ENCODE measurements around the gene TCP11.
A peak's percentile ranks its signal among the peaks of the same experiment; 100 is the strongest.

Gene TCP11

DNA sequence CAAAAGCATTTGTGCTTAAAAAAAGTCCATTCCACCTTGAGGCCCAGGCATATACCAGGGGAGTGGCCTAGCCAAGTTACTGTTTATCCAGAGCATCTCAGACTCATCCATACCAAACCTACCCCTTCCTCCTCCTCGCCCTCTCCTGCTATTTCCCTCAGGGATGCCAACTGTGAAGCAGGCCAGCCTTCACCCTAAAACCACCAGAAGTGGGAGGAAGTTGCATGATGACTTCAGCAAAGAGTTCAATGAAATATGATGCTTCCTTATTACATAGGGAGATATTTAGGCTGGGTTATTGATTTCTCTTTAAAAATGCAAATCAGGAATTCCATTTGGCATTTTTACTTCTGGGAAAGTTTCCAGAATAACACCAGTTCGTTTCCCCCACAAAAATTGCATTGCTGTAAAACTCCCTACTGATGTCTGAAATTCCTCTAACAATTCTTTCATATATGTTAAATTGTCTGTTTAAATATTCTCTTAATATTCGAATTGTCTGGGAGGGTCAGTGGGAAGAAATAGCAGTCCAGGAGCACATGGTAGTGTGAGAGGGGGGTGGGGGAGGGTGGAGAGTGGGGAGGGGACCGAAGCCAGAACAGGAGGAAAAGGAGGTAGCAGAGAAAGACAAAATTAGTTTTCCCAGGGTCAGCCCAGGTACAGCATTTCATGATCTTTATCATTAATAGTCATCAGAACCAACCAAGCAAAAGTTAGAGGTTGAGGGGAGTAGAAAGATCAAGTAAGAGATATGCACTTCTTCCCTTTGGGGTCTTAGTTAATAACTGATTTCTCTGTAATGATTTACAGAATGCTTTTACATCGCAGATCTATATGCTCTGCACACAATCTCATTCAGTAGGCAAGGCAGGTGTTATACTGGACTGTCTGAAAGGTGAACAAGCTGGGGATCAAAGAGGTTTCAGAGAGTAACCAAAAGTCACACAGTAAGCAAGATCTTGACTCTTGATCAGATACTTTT is 1.7 kb upstream of the TCP11 start:
- no peak overlapping the region for H3K4me3 ChIP-seq (ENCODE audit: low read length)
- H3K27me3 ChIP-seq (ENCODE audit: control insufficient read depth, low read length): peaks cover 17% of the 10 kb centered on the region
- no peak overlapping the region for H3K27ac ChIP-seq (ENCODE audit: low read depth, low read length)
- H3K9me3 ChIP-seq (ENCODE audit: control insufficient read depth, insufficient read depth, low read length): no peaks in the 10 kb centered on the region
- 0 out of 2 replicates have a peak, but pooled peaks cover 3% of the 10 kb centered on the region for H4K20me1 ChIP-seq (ENCODE audit: control insufficient read depth, insufficient read depth, low read depth, low read length)
- peaks cover 16% of the 10 kb centered on the region for H3K4me1 ChIP-seq (ENCODE audit: control insufficient read depth, low read length)
- H3K36me3 ChIP-seq (ENCODE audit: control insufficient read depth, low read length): no peaks in the 10 kb centered on the region
- H3K9me2 ChIP-seq (replicated peaks; ENCODE audit: control insufficient read depth, low read length): no peaks in the 10 kb centered on the region
- no peak overlapping the region for H3K4me2 ChIP-seq (ENCODE audit: low read length)
- H3F3A ChIP-seq (ENCODE audit: control insufficient read depth, insufficient read depth): peaks cover 3% of the 10 kb centered on the region; the same call in 1 of the 2 replicates
- H3K79me2 ChIP-seq (ENCODE audit: control insufficient read depth, low read length): no peaks in the 10 kb centered on the region
- no peak for TF ChIP-seq EZH2phosphoT487 (IDR thresholded peaks at IDR 0.05; ENCODE audit: borderline replicate concordance, low read length)
- TF ChIP-seq, protein P1, sequence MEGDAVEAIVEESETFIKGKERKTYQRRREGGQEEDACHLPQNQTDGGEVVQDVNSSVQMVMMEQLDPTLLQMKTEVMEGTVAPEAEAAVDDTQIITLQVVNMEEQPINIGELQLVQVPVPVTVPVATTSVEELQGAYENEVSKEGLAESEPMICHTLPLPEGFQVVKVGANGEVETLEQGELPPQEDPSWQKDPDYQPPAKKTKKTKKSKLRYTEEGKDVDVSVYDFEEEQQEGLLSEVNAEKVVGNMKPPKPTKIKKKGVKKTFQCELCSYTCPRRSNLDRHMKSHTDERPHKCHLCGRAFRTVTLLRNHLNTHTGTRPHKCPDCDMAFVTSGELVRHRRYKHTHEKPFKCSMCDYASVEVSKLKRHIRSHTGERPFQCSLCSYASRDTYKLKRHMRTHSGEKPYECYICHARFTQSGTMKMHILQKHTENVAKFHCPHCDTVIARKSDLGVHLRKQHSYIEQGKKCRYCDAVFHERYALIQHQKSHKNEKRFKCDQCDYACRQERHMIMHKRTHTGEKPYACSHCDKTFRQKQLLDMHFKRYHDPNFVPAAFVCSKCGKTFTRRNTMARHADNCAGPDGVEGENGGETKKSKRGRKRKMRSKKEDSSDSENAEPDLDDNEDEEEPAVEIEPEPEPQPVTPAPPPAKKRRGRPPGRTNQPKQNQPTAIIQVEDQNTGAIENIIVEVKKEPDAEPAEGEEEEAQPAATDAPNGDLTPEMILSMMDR (IDR thresholded peaks at IDR 0.05; ENCODE audit: low read depth, low read length, poor library complexity, severe bottlenecking): no peak

DNA sequence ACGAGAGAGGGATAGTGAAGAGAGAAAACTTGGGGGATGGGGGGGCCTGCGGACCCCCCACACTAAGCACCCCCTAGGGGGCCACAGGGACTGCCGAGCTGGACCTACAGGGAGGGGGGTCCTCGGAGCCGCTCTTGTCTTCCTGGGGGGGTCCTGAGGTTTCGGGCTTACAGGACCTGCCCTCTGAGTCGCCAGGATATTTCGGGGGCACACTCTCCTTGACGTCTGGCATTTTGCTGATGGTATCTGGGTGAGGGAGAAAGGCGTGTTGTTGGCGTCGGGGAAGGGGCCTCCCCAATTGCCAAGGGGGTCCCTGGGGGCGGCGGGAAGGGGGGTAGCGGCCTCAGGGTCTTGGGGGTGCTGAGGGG is 516 bp downstream of the TCP11 start:
- H3K4me1 ChIP-seq (ENCODE audit: control insufficient read depth, low read length): peaks cover 23% of the 10 kb centered on the region
- no peak for TF ChIP-seq EZH2phosphoT487 (IDR thresholded peaks at IDR 0.05; ENCODE audit: borderline replicate concordance, low read length)
- TF ChIP-seq, protein P1 (IDR thresholded peaks at IDR 0.05; ENCODE audit: low read depth, low read length, poor library complexity, severe bottlenecking): no peak
- peaks cover 3% of the 10 kb centered on the region; the same call in 1 of the 2 replicates for H3F3A ChIP-seq (ENCODE audit: control insufficient read depth, insufficient read depth)
- peak overlapping the region; percentile 30 for H3K4me3 ChIP-seq (ENCODE audit: low read length)
- no peaks in the 10 kb centered on the region for H3K79me2 ChIP-seq (ENCODE audit: control insufficient read depth, low read length)
- peaks cover 14% of the 10 kb centered on the region for H3K27me3 ChIP-seq (ENCODE audit: control insufficient read depth, low read length)
- H3K9me2 ChIP-seq (replicated peaks; ENCODE audit: control insufficient read depth, low read length): no peaks in the 10 kb centered on the region
- no peaks in the 10 kb centered on the region for H3K36me3 ChIP-seq (ENCODE audit: control insufficient read depth, low read length)
- peak overlapping the region; percentile 60 for H3K4me2 ChIP-seq (ENCODE audit: low read length)
- no peak overlapping the region for H3K27ac ChIP-seq (ENCODE audit: low read depth, low read length)
- H4K20me1 ChIP-seq (ENCODE audit: control insufficient read depth, insufficient read depth, low read depth, low read length): 0 out of 2 replicates have a peak, but pooled peaks cover 3% of the 10 kb centered on the region
- no peaks in the 10 kb centered on the region for H3K9me3 ChIP-seq (ENCODE audit: control insufficient read depth, insufficient read depth, low read length)

DNA sequence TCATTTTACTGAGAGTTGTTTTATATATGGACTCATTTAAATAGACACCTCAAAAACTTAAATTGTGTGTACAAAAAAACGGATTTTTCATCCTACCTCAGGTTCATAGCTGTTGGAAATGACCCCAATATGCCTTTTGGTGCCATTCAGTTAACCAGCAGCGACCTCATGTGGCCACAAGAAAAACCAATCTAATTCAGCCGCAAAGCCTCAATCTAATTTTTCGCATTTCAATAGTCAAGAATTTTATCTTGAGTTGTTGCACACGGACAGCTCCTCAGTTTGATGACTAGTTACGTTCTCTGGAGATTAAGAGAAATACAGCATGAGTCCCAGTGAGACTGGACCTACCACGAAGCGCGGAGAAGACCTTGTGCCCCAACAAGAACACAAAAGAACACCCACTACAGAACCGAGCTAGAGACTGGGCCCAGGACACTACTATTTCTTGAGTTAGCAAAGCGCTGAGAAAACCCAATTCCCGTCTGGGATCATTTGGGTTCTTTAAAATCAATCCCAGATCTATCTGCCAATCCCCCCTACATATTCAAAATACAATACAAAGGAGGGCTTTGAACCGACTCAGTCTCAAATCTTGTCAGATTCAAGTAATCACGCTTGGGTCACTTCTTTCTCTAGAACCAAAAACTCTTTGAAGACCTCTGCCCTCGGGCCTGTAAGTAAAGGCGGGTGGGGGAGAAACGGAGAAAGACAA is 1.1 kb downstream of the TCP11 start:
- H3K36me3 ChIP-seq (ENCODE audit: control insufficient read depth, low read length): no peaks in the 10 kb centered on the region
- H3K4me2 ChIP-seq (ENCODE audit: low read length): 0 out of 2 replicates have a peak overlapping the region, but pooled peaks have one; percentile 22
- 0 out of 2 replicates have a peak, but pooled peaks cover 3% of the 10 kb centered on the region for H4K20me1 ChIP-seq (ENCODE audit: control insufficient read depth, insufficient read depth, low read depth, low read length)
- 0 out of 2 replicates have a peak overlapping the region, but pooled peaks have one; percentile 30 for H3K4me3 ChIP-seq (ENCODE audit: low read length)
- peaks cover 26% of the 10 kb centered on the region for H3K4me1 ChIP-seq (ENCODE audit: control insufficient read depth, low read length)
- H3K27me3 ChIP-seq (ENCODE audit: control insufficient read depth, low read length): peaks cover 12% of the 10 kb centered on the region
- no peaks in the 10 kb centered on the region for H3K79me2 ChIP-seq (ENCODE audit: control insufficient read depth, low read length)
- no peaks in the 10 kb centered on the region for H3K9me2 ChIP-seq (replicated peaks; ENCODE audit: control insufficient read depth, low read length)
- TF ChIP-seq EZH2phosphoT487 (IDR thresholded peaks at IDR 0.05; ENCODE audit: borderline replicate concordance, low read length): no peak
- TF ChIP-seq, protein P1 (IDR thresholded peaks at IDR 0.05; ENCODE audit: low read depth, low read length, poor library complexity, severe bottlenecking): peak; percentile 83
- no peaks in the 10 kb centered on the region for H3K9me3 ChIP-seq (ENCODE audit: control insufficient read depth, insufficient read depth, low read length)
- H3K27ac ChIP-seq (ENCODE audit: low read depth, low read length): no peak overlapping the region
- peaks cover 3% of the 10 kb centered on the region; the same call in 1 of the 2 replicates for H3F3A ChIP-seq (ENCODE audit: control insufficient read depth, insufficient read depth)

All from DOHH2 (cell line).